ENCODE measurements around the gene SAPCD1.
A peak's percentile ranks its signal among the peaks of the same experiment; 100 is the strongest.

DNA sequence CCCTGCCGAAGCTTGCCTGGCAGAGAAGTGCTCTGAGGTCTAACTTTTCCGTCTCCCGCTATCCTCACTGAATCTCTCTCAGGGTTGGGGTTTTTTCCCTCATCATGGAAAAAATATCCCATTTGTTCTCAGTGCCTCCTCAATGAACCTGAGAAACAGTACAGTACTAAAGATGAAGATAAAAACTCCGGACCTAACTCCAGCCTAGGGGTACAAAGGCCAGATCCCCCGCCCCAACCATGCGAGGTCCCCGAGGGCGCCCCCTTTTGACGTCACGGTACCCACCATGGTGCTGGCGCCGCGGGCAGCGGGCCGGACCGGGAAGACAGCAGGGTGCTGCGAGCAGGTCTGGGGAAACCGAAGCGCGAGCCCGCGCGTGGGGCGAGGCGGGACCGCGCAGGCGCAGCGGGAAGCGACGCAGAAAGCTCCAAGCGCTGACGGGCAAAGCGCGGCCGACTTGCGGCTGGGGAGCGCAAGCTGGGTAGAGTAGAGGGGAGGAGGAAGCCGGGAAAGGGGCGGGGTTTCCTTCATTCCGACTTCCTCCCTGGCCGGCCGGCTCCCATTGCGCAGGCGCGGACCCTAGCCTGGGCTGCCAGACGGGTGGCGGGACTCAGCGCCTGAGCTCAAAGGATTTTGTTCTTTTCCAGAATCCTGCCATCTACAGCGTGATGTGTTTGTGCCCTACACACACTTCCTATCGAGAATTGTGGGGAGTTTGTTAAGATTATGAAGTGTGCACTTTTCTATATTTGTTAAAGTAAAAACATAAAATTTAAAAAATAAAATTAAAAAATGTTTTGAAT is 44.2 kb downstream of the SAPCD1 start, which contains the start of gene LSM2:
- TF ChIP-seq, protein P1, sequence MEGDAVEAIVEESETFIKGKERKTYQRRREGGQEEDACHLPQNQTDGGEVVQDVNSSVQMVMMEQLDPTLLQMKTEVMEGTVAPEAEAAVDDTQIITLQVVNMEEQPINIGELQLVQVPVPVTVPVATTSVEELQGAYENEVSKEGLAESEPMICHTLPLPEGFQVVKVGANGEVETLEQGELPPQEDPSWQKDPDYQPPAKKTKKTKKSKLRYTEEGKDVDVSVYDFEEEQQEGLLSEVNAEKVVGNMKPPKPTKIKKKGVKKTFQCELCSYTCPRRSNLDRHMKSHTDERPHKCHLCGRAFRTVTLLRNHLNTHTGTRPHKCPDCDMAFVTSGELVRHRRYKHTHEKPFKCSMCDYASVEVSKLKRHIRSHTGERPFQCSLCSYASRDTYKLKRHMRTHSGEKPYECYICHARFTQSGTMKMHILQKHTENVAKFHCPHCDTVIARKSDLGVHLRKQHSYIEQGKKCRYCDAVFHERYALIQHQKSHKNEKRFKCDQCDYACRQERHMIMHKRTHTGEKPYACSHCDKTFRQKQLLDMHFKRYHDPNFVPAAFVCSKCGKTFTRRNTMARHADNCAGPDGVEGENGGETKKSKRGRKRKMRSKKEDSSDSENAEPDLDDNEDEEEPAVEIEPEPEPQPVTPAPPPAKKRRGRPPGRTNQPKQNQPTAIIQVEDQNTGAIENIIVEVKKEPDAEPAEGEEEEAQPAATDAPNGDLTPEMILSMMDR (IDR thresholded peaks at IDR 0.05) = peak in 1 of 3 donors; percentile 57
- TF ChIP-seq EP300 (IDR thresholded peaks at IDR 0.05) (peak; percentile 44), POLR2A (IDR thresholded peaks at IDR 0.05) (peak; percentile 86)
